UCSD-AML1 (cell line): ENCODE data around the gene OR4K13.

Experiments
- DNase-seq: peaks from one replicate; lab custom pipeline; 2025; ENCODE audit not compliant: unreplicated experiment; lab: John Stamatoyannopoulos, UW

The OR4K13 gene

GRCh38 chr14:20035938-20036337, at the start of gene OR4K13:
Gene OR4K13, minus strand, starts transcription at chr14:20036038. Its CDS starts 1,280 bp downstream, at chr14:20034758.
- DNase-seq, result no peak

GRCh38 chr14:20059745-20060144, 23.9 kb upstream of the OR4K13 start, which contains the start of gene OR4L1:
Gene OR4L1, plus strand, starts transcription at chr14:20060045. Its CDS starts 0 bp downstream, at chr14:20060045.
- no peak for DNase-seq

GRCh38 chr14:20048202-20048601, 12.4 kb upstream of the OR4K13 start:
- no peak for DNase-seq

- no peak for DNase-seq
These were observed 8.4 kb upstream of the OR4K13 start for GRCh38 chr14:20044243-20044642.

- DNase-seq, result no peak
These were observed 389 bp downstream of the OR4K13 start for GRCh38 chr14:20035449-20035848.

- no peak for DNase-seq
These were observed 4.8 kb downstream of the OR4K13 start for GRCh38 chr14:20031058-20031457.

- no peak for DNase-seq
These were observed 16.5 kb downstream of the OR4K13 start, which contains the start of gene OR4K14 for GRCh38 chr14:20019257-20019865. Gene OR4K14, minus strand, starts transcription at chr14:20019307. Its CDS starts 4,114 bp downstream, at chr14:20015193.

GRCh38 chr14:20008156-20008555, 27.7 kb downstream of the OR4K13 start:
- no peak for DNase-seq

- no peak for DNase-seq
These were observed 33.5 kb downstream of the OR4K13 start for GRCh38 chr14:20002319-20002718.

GRCh38 chr14:20001863-20002262, 34.0 kb downstream of the OR4K13 start, which contains the start of gene OR4Q2:
Gene OR4Q2, plus strand, starts transcription at chr14:20002163.
- no peak for DNase-seq

- DNase-seq, result no peak
These were observed 42.4 kb downstream of the OR4K13 start for GRCh38 chr14:19993438-19993837.
